Vagina (tissue), 2 donors: Measurements from ENCODE around the gene GPER1. TPM values are rescaled to one million over a fixed set of nuclear protein-coding genes. Genes with fewer than 3 reads are reported as not detected.

Source experiments
- DNase-seq, 2 donors: peaks; one replicate each; pipeline ENCODE4 v3.0.0-alpha.2; 2017; ENCODE audit errors: extremely low spot score in 2 of 2
- H3K27ac ChIP-seq: fragments of 200-600 bp; sonication (generic); one replicate; pipeline ENCODE4 v1.5.1; 2019
- H3K27me3 ChIP-seq: fragments of 200-600 bp; sonication (generic); one replicate; pipeline ENCODE4 v1.5.1; 2019
- H3K36me3 ChIP-seq, 2 donors: fragments of 200-600 bp; sonication (generic); one replicate each; pipeline ENCODE4 v1.5.1; 2017 to 2019
- H3K4me1 ChIP-seq: fragments of 200-600 bp; sonication (generic); one replicate; pipeline ENCODE4 v1.5.1; 2019
- H3K4me3 ChIP-seq, 2 donors: fragments of 200-600 bp; sonication (generic); 1 replicate in 1 of 2; 2 replicates in 1 of 2; pipeline ENCODE4 v1.5.1; 2016 to 2019
- H3K9me3 ChIP-seq: fragments of 200-600 bp; sonication (generic); one replicate; pipeline ENCODE4 v1.5.1; 2019
- CTCF ChIP-seq, 3 experiments: fragments of 450-650 bp in 2 of 3; fragments of 200-600 bp in 1 of 3; sonication (generic) in 1 of 3; IDR thresholded peaks; one replicate each; pipeline ENCODE4 v1.5.1; 2017 to 2019; ENCODE audit warnings: antibody characterized with exemption in 3 of 3, mild to moderate bottlenecking in 2 of 3, moderate library complexity in 2 of 3
- POLR2A ChIP-seq, 2 donors: fragments of 450-650 bp; IDR thresholded peaks; one replicate each; pipeline ENCODE4 v1.6.1; 2017; ENCODE audit warnings: antibody characterized with exemption in 2 of 2, mild to moderate bottlenecking in 2 of 2, moderate library complexity in 2 of 2
- POLR2AphosphoS5 ChIP-seq, 2 donors: sonication (generic); formaldehyde crosslinking; IDR thresholded peaks; one replicate each; pipeline ENCODE4 v1.9.0; 2017; ENCODE audit warnings: antibody characterized with exemption in 2 of 2, mild to moderate bottlenecking in 2 of 2, low read depth in 1 of 2; ENCODE audit not compliant: insufficient read depth in 1 of 2
- intact Hi-C: fragments of 100-400 bp; cut with DNase I; formaldehyde crosslinking; loops from one replicate; pipeline ENCODE4 v1.15.1; 2023
- total RNA-seq: library from RNA; depleted of rRNA; stranded (reverse); fragments of >200 nt; gene quantifications from one replicate; pipeline ENCODE4 v1.2.3, GENCODE V29; 2016

The GPER1 gene
- total RNA-seq, 1 donor from 2014 or later: 8.3 TPM

GRCh38 chr7:1129431-1129830 is 41.5 kb downstream of the GPER1 start:
- Histone ChIP-seq H3K27me3 (no peaks in the 10 kb centered on the region), H3K36me3 (peaks cover 0 to 5% of the 10 kb centered on the region in 2 donors), H3K4me1 (peaks cover 13% of the 10 kb centered on the region), H3K4me3 (no peak overlapping the region), H3K27ac (no peak overlapping the region), H3K9me3 (no peaks in the 10 kb centered on the region)
- TF ChIP-seq CTCF (IDR thresholded peaks at IDR 0.05) (no peak), POLR2A (IDR thresholded peaks at IDR 0.05) (no peak), POLR2AphosphoS5 (IDR thresholded peaks at IDR 0.05; ENCODE audit: insufficient read depth in 1 of 2, low read depth in 1 of 2) (no peak)
- no peak for DNase-seq
- intact Hi-C loops: no loop called here

DNA sequence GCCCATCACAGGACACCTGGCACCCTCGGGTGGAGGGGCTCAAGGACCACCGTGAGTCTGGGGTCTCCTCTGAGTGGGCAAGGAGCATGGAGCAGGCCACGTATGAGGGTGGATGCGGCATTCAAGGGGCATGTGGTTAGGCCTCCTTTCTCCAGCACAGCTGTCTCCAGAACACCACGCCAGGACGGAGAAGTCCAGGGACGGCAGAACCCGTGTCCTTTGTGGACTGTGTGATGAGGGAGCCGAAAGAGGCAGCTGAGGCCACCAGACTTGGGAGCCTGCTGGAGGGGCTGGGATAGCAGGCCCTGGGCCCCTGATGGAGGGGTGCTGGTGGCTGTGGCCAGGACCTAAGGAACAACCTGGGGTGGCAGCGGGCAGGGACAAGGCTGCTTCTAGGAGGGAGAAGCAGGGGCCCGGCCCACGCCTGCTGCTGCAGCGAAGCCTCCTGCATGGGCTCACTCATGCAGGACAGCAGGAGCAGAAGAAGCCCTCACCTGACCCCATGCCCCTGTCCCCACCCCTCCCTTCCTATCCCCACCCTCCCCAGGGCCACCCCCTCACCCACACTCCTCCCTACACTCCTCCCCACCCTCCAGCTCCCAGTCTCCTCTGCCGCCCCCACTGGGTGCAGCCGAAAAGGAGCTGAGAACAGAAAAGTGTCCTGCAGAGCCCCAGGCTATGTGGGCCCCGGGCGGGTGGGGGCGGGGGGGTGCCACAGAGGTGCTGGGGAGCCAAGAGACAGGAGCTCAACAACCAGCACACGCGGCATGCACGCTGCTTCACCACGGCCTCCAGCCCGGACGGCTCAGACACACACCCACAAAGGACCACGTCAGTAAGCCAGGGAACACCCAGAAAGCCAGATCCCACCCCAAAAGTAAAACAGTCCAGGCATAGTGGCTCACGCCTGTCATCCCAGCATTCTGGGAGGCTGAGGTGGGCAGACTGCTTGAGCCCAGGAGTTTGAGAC is 42.4 kb downstream of the GPER1 start:
- DNase-seq: no peak
- Histone ChIP-seq H3K4me1 (peaks cover 5% of the 10 kb centered on the region), H3K9me3 (no peaks in the 10 kb centered on the region), H3K4me3 (no peak overlapping the region), H3K36me3 (peaks cover 0 to 5% of the 10 kb centered on the region in 2 donors), H3K27me3 (no peaks in the 10 kb centered on the region), H3K27ac (no peak overlapping the region)
- no peak for TF ChIP-seq POLR2A (IDR thresholded peaks at IDR 0.05)
- TF ChIP-seq CTCF (IDR thresholded peaks at IDR 0.05): no peak
- no peak for TF ChIP-seq POLR2AphosphoS5 (IDR thresholded peaks at IDR 0.05; ENCODE audit: insufficient read depth in 1 of 2, low read depth in 1 of 2)
- intact Hi-C loops: no loop called here

DNA sequence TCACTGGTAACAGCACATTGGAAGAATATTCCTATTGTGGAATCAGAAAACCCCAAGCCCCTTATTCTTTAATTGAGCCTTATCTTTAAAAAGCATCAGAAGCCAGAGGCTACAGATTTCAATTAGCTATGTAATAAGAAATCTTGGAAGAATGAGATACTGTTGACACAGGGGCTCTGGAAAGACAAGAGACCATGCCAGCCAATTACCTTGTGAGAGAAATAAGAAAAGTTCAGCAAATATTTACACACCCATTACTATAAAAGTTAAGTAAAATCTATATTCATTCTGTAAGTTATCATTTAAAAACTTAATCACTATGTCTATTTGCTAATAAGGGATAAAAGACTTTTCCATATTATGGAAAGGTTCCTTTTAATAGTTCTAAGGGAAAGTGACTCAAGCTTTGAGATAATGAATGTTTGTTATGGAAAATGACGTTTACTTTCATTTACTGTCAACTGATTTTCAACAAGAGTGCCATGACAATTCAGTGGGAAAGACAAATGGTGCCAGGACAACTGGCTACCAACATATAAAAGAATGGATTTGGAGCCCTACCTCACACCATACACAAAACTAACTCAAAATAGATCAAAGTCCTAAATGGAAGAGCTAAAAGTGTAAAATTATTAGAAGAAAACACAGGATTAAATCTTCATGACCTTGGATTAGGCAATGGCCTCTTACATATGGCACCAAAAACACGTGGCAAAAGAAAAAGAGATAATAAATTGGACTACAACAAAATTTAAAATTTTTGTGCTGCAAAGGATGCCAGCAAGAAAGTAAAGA is 43.8 kb downstream of the GPER1 start:
- no peaks in the 10 kb centered on the region for H3K27me3 ChIP-seq
- DNase-seq: no peak
- H3K9me3 ChIP-seq: no peaks in the 10 kb centered on the region
- peaks cover 1% of the 10 kb centered on the region for H3K4me1 ChIP-seq
- peaks cover 0 to 5% of the 10 kb centered on the region in 2 donors for H3K36me3 ChIP-seq
- H3K27ac ChIP-seq: no peak overlapping the region
- intact Hi-C loops: no loop called here
- TF ChIP-seq POLR2AphosphoS5 (IDR thresholded peaks at IDR 0.05; ENCODE audit: insufficient read depth in 1 of 2, low read depth in 1 of 2) (no peak), CTCF (IDR thresholded peaks at IDR 0.05) (no peak), POLR2A (IDR thresholded peaks at IDR 0.05) (no peak)
- H3K4me3 ChIP-seq: no peak overlapping the region

GRCh38 chr7:1134951-1135350 is 47.0 kb downstream of the GPER1 start:
- no peak for DNase-seq
- Histone ChIP-seq H3K4me1 (peaks cover 16% of the 10 kb centered on the region), H3K4me3 (no peak overlapping the region), H3K27me3 (no peaks in the 10 kb centered on the region), H3K27ac (no peak overlapping the region), H3K9me3 (no peaks in the 10 kb centered on the region), H3K36me3 (no peaks in the 10 kb centered on the region)
- TF ChIP-seq POLR2AphosphoS5 (IDR thresholded peaks at IDR 0.05; ENCODE audit: insufficient read depth in 1 of 2, low read depth in 1 of 2) (no peak), CTCF (IDR thresholded peaks at IDR 0.05) (no peak), POLR2A (IDR thresholded peaks at IDR 0.05) (no peak)
- intact Hi-C loops: no loop called here
